Astrocyte (in vitro differentiated cells and primary cell): ENCODE data around the gene NUAK1.

ENCODE experiments used
- EZH2 ChIP-seq: IDR thresholded peaks from 2 replicates; pipeline ENCODE4 v1.6.1; 2012; ENCODE audit warnings: mild to moderate bottlenecking, low read length, inconsistent platforms; ENCODE audit not compliant: insufficient read depth
- TF ChIP-seq, protein P1 (sequence below): IDR thresholded peaks from 2 replicates; pipeline ENCODE4 v1.5.1; 2011; ENCODE audit warnings: low read depth, mild to moderate bottlenecking, inconsistent platforms, low read length, moderate library complexity; ENCODE audit not compliant: insufficient read depth

DNA sequence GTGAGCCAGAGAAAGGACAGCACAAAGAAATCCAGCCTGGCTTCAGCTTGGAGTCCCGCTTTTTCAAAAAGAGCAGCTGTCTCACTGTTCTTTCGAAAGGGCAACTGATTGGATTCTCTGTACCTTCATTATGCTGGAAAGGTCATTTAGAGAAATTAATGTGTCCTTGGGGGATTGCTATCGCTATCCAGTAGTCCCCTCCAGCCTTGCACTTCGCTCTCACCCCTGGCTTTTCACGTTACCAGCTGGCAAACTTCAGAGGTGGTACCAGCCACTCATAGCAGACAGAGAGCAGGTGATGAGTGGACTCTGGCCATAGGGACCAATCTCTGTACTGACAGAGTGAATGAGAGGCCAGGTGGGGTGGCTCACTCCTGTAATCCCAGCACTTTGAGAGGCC is 11.8 kb upstream of the NUAK1 start:
- TF ChIP-seq, protein P1, sequence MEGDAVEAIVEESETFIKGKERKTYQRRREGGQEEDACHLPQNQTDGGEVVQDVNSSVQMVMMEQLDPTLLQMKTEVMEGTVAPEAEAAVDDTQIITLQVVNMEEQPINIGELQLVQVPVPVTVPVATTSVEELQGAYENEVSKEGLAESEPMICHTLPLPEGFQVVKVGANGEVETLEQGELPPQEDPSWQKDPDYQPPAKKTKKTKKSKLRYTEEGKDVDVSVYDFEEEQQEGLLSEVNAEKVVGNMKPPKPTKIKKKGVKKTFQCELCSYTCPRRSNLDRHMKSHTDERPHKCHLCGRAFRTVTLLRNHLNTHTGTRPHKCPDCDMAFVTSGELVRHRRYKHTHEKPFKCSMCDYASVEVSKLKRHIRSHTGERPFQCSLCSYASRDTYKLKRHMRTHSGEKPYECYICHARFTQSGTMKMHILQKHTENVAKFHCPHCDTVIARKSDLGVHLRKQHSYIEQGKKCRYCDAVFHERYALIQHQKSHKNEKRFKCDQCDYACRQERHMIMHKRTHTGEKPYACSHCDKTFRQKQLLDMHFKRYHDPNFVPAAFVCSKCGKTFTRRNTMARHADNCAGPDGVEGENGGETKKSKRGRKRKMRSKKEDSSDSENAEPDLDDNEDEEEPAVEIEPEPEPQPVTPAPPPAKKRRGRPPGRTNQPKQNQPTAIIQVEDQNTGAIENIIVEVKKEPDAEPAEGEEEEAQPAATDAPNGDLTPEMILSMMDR = no peak
- no peak for TF ChIP-seq EZH2
